RWPE2 (cell line): Measurements from ENCODE around the gene CCDC122.

Source experiments
- ATAC-seq: fragments of 200-7000 bp; cut with Tn5 transposase; 3 replicates; pipeline ENCODE4 v1.9.1; 2021; ENCODE audit warnings: low read depth
- DNase-seq: peaks from one replicate; pipeline ENCODE4 v3.0.0-alpha.2; 2020; ENCODE audit warnings: low spot score
- H3K27ac ChIP-seq: fragments of 450-650 bp; 2 replicates; pipeline ENCODE4 v1.5.1; 2017; ENCODE audit warnings: mild to moderate bottlenecking; ENCODE audit not compliant: poor library complexity, severe bottlenecking
- H3K27me3 ChIP-seq: fragments of 250-450 bp; sonication (Bioruptor Pico); 2 replicates; pipeline ENCODE4 v1.5.1; 2021; ENCODE audit warnings: mild to moderate bottlenecking, moderate library complexity; ENCODE audit not compliant: insufficient read depth, poor library complexity, severe bottlenecking
- H3K36me3 ChIP-seq: fragments of 250-450 bp; sonication (Bioruptor Pico); 2 replicates; pipeline ENCODE4 v1.5.1; 2020; ENCODE audit warnings: low read depth, mild to moderate bottlenecking, moderate library complexity
- H3K4me1 ChIP-seq: fragments of 250-450 bp; sonication (Bioruptor Pico); 2 replicates; pipeline ENCODE4 v1.5.1; 2021; ENCODE audit warnings: mild to moderate bottlenecking, moderate library complexity; ENCODE audit not compliant: insufficient read depth, poor library complexity, severe bottlenecking
- H3K4me3 ChIP-seq: fragments of 250-450 bp; sonication (Bioruptor Pico); 2 replicates; pipeline ENCODE4 v1.5.1; 2021; ENCODE audit warnings: mild to moderate bottlenecking, moderate library complexity; ENCODE audit not compliant: severe bottlenecking
- H3K9me3 ChIP-seq: fragments of 250-450 bp; sonication (Bioruptor Pico); 2 replicates; pipeline ENCODE4 v1.5.1; 2021; ENCODE audit warnings: mild to moderate bottlenecking, moderate library complexity; ENCODE audit not compliant: severe bottlenecking
- TF ChIP-seq, protein P1 (sequence below): fragments of 450-650 bp; IDR thresholded peaks from one replicate; pipeline ENCODE4 v1.5.1; 2017; ENCODE audit warnings: mild to moderate bottlenecking, moderate library complexity; ENCODE audit not compliant: poor library complexity, severe bottlenecking

The CCDC122 gene

DNA sequence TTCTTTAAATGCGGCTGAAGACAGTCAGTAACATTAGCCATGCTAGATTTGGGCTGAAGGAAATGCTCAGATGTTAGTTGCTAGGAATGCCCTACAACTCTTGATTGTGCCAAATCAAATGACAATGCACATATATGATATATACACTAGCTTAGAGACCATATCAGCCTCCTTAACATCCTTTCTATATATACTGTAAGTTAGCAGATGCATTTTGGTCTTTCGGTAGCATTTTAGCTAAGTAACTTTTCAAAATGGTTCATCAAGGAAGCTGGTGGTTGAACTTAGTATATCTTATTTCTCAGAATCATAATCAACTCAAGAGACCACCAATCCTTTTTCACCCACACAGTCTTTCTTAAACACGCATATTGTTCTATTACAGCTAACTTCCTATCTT lies 78.7 kb downstream of the CCDC122 start:
- no peaks in the 10 kb centered on the region for H3K36me3 ChIP-seq
- H3K27me3 ChIP-seq: no peaks in the 10 kb centered on the region
- TF ChIP-seq, protein P1, sequence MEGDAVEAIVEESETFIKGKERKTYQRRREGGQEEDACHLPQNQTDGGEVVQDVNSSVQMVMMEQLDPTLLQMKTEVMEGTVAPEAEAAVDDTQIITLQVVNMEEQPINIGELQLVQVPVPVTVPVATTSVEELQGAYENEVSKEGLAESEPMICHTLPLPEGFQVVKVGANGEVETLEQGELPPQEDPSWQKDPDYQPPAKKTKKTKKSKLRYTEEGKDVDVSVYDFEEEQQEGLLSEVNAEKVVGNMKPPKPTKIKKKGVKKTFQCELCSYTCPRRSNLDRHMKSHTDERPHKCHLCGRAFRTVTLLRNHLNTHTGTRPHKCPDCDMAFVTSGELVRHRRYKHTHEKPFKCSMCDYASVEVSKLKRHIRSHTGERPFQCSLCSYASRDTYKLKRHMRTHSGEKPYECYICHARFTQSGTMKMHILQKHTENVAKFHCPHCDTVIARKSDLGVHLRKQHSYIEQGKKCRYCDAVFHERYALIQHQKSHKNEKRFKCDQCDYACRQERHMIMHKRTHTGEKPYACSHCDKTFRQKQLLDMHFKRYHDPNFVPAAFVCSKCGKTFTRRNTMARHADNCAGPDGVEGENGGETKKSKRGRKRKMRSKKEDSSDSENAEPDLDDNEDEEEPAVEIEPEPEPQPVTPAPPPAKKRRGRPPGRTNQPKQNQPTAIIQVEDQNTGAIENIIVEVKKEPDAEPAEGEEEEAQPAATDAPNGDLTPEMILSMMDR: no peak
- no peak overlapping the region for H3K27ac ChIP-seq
- DNase-seq: no peak
- ATAC-seq: no peak
- peaks cover 23% of the 10 kb centered on the region for H3K4me1 ChIP-seq
- H3K9me3 ChIP-seq: no peaks in the 10 kb centered on the region
- no peak overlapping the region for H3K4me3 ChIP-seq

DNA sequence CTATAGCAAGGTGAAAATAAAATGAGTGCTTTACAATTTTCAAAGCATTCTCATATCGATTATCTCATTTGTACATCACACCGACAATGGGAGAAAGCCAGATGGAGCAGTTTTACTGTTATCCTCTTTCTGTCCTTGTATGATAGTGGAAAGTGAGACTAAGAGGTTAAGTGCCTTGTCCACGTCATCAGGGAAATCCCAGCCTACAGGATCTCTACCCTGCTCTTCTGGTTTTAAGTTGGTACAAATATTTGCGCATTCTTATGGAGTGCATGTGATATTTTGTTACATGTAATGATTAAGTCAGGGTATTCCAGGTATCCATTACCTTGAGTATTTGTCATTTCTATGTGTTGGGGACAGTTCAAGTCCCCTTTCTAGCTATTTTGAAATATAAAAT lies 80.3 kb downstream of the CCDC122 start:
- H3K36me3 ChIP-seq: no peaks in the 10 kb centered on the region
- no peak overlapping the region for H3K27ac ChIP-seq
- no peaks in the 10 kb centered on the region for H3K9me3 ChIP-seq
- DNase-seq (no peak), ATAC-seq (no peak)
- H3K4me1 ChIP-seq: peaks cover 13% of the 10 kb centered on the region
- no peak overlapping the region for H3K4me3 ChIP-seq
- TF ChIP-seq, protein P1: no peak
- H3K27me3 ChIP-seq: no peaks in the 10 kb centered on the region

DNA sequence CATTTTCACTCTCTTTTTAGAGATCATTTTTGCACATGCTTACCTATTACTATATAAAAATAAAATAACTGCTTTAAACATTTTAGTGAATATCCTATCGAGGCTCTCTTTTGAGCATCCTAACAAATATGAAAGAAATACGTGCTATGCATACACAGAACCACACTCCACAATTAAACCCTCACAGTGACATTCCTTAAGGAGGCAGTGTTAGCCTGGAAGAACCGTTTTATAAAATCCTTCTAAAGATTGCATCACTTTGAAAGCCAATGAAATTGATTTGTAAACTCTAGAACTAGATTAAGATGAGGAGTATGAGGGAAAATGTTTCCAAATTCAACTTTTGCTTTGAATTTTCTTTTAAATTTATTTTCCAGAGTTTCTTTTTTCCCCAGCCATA lies 81.7 kb downstream of the CCDC122 start:
- DNase-seq (no peak), ATAC-seq (no peak)
- Histone ChIP-seq H3K27me3 (no peaks in the 10 kb centered on the region), H3K27ac (no peak overlapping the region), H3K4me1 (peaks cover 8% of the 10 kb centered on the region), H3K4me3 (no peak overlapping the region), H3K36me3 (no peaks in the 10 kb centered on the region), H3K9me3 (no peaks in the 10 kb centered on the region)
- TF ChIP-seq, protein P1: no peak

DNA sequence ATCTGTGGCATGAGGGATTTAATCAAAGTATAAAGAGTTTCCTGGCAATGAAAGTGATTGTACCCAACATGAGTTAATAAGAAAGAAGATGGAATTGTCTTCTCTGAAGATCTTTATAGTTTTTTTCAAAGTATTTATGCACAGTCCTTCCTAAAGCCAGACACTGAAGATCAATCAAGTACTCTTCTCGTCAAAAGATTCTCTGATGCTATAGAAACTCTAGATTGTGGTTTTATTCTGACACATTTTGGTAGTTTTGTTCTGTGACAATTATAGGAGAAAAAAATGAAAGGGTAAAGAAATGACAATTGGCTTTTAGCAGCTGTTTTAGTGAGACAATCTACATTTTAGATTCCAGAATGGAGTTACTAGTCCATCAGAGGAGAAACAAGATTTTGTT lies 82.4 kb downstream of the CCDC122 start:
- peaks cover 1% of the 10 kb centered on the region for H3K4me1 ChIP-seq
- ATAC-seq: no peak
- H3K9me3 ChIP-seq: no peaks in the 10 kb centered on the region
- H3K27me3 ChIP-seq: no peaks in the 10 kb centered on the region
- H3K36me3 ChIP-seq: no peaks in the 10 kb centered on the region
- H3K27ac ChIP-seq: no peak overlapping the region
- H3K4me3 ChIP-seq: no peak overlapping the region
- TF ChIP-seq, protein P1: no peak
- DNase-seq: no peak

DNA sequence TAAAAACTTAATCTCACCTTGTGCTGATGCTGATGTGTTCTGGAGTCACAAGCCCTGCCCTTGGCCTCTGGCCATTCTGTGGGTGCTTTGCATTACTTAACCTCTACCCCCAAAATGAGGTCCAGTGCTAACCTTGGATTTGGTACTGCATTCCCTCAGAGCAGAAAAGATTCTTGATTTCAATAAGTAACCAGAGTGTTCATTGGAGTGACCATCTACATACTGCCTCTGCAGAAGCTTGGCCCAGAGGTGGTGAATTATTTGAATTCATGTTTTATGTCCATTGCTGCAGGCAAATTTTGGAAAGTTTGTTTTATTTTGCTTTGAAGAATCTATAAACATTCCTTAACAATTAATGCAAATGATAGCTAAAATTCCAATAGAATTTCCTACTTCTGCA lies 85.1 kb downstream of the CCDC122 start:
- Histone ChIP-seq H3K27ac (no peak overlapping the region), H3K4me3 (no peak overlapping the region), H3K36me3 (no peaks in the 10 kb centered on the region), H3K27me3 (no peaks in the 10 kb centered on the region), H3K4me1 (no peaks in the 10 kb centered on the region), H3K9me3 (no peaks in the 10 kb centered on the region)
- DNase-seq (no peak), ATAC-seq (no peak)
- TF ChIP-seq, protein P1: no peak
